Activated T-helper 17 cell treated with anti-CD3 and anti-CD28 coated beads, Interleukin-2, amount 50 U/mL, for 72 hours (primary cell): ENCODE measurements around the gene NABP1. TPM values are rescaled to one million over a fixed set of nuclear protein-coding genes. Genes with fewer than 3 reads are reported as not detected.
A peak's percentile ranks its signal among the peaks of the same experiment; 100 is the strongest.

Source experiments
- ATAC-seq: fragments of 150-1000 bp; cut with Tn5 transposase; replicated peaks from 2 replicates; pipeline ENCODE4 v1.10.0; 2021; ENCODE audit warnings: mild to moderate bottlenecking, moderate library complexity
- H3K27ac Mint-ChIP-seq: one replicate; pipeline ENCODE4 v1.8.0; 2022; ENCODE audit warnings: mixed read lengths
- H3K27me3 Mint-ChIP-seq: one replicate; pipeline ENCODE4 v1.8.0; 2022; ENCODE audit warnings: mixed read lengths
- H3K36me3 Mint-ChIP-seq: one replicate; pipeline ENCODE4 v1.8.0; 2022; ENCODE audit warnings: low read depth, mild to moderate bottlenecking, mixed read lengths
- H3K4me1 Mint-ChIP-seq: one replicate; pipeline ENCODE4 v1.8.0; 2022; ENCODE audit warnings: mixed read lengths
- H3K4me3 Mint-ChIP-seq: one replicate; pipeline ENCODE4 v1.8.0; 2022; ENCODE audit warnings: mild to moderate bottlenecking, mixed read lengths
- H3K9me3 Mint-ChIP-seq: one replicate; pipeline ENCODE4 v1.8.0; 2022; ENCODE audit warnings: mixed read lengths
- total RNA-seq, 2 donors: library from RNA; stranded (reverse); gene quantifications; one replicate each; pipeline ENCODE4 v1.2.3, GENCODE V29; 2022

Gene NABP1
- total RNA-seq, 2 donors from 2014 or later: 81.6 to 98.4 TPM

DNA sequence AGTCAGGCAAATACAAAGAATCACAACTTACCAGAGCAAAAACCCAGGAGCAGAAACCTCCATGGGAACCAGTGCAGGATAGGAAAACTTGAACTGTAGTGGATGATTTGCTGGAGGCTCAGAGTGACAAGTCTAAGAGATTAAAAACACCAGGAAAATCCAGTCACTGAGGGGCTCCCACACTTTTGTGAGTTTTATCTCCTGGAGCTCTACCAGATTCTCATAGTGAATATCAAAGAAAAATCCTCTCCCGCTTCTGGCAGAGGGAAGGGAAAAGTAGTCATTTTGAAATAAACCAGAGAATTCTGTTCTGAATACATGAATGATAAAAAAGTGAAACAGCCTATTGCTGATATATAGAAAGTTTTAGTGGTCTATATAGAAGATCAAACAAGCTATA is 23.1 kb downstream of the NABP1 start:
- Mint-ChIP-seq H3K27me3 (no peaks in the 10 kb centered on the region), H3K36me3 (peaks cover 50% of the 10 kb centered on the region), H3K9me3 (no peaks in the 10 kb centered on the region), H3K27ac (no peak overlapping the region), H3K4me1 (no peaks in the 10 kb centered on the region), H3K4me3 (no peak overlapping the region)
- ATAC-seq: no peak

DNA sequence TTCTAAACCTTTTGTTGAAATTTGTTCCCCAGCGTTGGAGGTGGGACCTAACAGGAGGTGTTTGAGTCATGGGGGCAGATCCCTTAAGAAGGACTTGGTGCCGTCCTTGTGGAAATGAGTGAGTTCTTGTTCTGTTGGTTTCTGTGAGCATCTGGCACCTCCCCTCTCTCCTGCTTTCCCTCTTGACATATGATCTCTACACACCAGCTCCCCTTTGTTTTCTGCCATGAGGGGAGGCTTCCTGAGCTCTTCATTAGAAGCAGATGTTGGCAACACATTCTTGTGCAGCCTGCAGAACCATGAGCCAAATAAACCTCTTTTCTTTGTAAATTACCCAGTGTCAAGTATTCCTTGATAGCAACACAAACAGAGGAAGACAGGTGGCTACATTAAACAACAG is 23.8 kb downstream of the NABP1 start:
- H3K27ac Mint-ChIP-seq: no peak overlapping the region
- H3K4me3 Mint-ChIP-seq: no peak overlapping the region
- H3K9me3 Mint-ChIP-seq: no peaks in the 10 kb centered on the region
- ATAC-seq: no peak
- peaks cover 52% of the 10 kb centered on the region for H3K36me3 Mint-ChIP-seq
- H3K4me1 Mint-ChIP-seq: no peaks in the 10 kb centered on the region
- H3K27me3 Mint-ChIP-seq: no peaks in the 10 kb centered on the region

DNA sequence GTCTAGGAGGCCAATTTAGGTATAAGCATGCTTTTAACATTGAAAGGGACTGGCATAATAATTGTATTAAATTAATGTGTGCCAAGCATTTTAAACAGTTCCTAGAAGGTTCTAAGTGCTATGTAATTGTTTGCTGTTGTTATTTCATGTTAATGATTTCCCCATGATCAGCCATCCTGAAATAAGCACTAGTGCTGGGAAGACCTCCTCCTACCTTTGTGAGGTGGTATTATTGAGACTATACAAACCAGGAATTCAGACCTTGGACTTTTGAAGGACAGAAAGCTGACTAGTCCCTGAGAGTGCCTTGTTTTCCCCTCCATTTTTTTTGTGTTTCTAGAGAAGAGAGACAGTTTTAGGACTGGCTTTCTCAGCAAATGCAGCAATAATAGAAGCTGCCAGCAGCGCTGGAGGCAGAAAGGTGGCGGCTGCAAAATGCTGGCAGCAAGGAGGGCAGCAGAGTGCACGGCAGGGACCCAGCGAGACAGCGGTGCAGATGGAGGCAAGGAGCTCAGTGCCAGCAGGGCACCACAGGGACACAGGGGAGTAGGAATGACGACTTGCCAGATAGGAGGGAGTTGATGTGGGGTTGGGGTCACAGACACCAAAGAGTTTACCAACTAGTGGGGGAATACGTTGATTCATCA is 25.3 kb downstream of the NABP1 start:
- H3K4me3 Mint-ChIP-seq: no peak overlapping the region
- H3K4me1 Mint-ChIP-seq: no peaks in the 10 kb centered on the region
- H3K27me3 Mint-ChIP-seq: no peaks in the 10 kb centered on the region
- no peak for ATAC-seq
- H3K36me3 Mint-ChIP-seq: peaks cover 42% of the 10 kb centered on the region
- no peaks in the 10 kb centered on the region for H3K9me3 Mint-ChIP-seq
- no peak overlapping the region for H3K27ac Mint-ChIP-seq

DNA sequence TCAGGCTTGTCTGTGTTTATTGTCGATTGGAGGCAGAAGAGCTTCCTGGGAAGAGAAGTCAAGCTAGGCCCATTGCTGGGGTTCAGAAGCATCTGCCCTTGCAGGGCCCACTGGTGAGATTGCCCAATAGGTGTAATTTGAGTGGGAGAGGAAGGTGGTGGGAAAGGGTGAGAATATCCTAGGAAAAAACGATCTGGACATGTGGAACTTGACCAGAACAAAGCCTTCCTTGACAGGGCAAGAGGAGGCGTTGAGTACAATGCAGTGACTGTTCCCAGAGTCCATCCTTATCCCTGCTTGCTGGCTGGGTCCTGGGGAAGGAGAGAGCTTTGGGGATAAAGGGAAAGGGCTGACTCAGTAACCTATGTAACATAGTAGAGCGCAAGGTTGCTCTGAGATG is 27.1 kb downstream of the NABP1 start:
- Mint-ChIP-seq H3K9me3 (no peaks in the 10 kb centered on the region), H3K27me3 (no peaks in the 10 kb centered on the region)

DNA sequence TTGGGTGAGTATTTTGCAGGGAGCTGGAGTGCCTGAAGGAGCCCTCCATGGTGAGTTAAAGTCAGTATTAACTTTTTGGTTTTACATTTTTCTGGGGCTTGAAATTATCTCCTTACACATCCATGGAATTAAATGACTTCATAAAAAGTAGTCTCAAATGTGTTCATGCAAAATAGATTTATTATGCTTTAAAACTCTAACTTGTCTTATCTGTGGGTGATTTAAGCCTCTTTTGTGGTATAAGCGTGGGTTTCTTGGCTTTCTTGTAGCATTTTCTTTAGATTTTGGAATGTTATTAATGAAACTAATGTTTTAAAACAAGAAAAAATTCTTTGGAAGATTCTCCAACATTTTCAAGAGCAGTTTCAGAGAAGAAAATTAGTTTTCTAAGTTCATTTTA is 27.8 kb downstream of the NABP1 start:
- Mint-ChIP-seq H3K4me3 (no peak overlapping the region), H3K27me3 (no peaks in the 10 kb centered on the region), H3K27ac (no peak overlapping the region), H3K9me3 (no peaks in the 10 kb centered on the region), H3K36me3 (peaks cover 52% of the 10 kb centered on the region), H3K4me1 (no peaks in the 10 kb centered on the region)
- ATAC-seq: no peak

More for the DNA sequence above, 27.1 kb downstream of the NABP1 start:
- Mint-ChIP-seq H3K36me3 (peaks cover 57% of the 10 kb centered on the region), H3K4me1 (no peaks in the 10 kb centered on the region), H3K27ac (no peak overlapping the region), H3K4me3 (no peak overlapping the region)
- ATAC-seq: no peak

DNA sequence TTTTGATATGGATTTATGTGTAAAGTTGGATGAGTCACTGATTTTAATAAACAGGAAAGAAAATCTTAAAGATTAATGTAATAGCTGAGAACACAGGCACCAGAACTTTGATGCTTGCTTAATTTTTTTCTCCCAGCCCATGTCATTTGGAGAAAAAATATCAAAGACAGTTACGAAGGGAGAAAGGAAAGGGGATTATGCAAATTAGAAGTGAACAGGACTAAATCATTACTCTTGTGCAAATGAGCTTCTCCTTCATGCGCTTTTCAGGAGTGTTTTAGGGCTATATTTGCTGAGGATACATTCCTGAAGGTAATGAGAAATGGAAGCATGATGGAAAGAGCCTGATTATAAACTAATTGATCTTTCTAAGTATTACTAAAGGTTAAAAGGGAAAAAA is 28.9 kb downstream of the NABP1 start:
- Mint-ChIP-seq H3K4me1 (no peaks in the 10 kb centered on the region), H3K27me3 (no peaks in the 10 kb centered on the region), H3K36me3 (peaks cover 44% of the 10 kb centered on the region), H3K9me3 (no peaks in the 10 kb centered on the region), H3K4me3 (no peak overlapping the region), H3K27ac (no peak overlapping the region)
- no peak for ATAC-seq

DNA sequence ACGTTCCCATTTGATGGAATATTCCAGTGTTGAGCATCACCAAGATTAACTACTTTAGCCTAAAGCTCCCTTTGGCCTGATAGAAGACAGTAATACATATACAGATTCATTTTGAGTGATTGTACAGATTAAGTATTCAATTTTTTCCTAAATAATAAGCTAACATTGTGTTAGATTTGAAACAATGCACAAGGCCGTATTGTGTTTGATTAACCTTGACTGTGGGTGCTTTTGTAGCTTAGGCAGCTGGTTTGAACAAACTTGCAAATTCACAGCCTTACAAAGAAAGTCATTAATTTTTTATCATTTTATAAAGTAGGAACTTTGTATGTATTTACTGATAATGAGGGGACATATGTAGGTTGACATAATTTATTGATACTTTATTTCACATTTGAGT is 29.6 kb downstream of the NABP1 start:
- H3K27ac Mint-ChIP-seq: no peak overlapping the region

DNA sequence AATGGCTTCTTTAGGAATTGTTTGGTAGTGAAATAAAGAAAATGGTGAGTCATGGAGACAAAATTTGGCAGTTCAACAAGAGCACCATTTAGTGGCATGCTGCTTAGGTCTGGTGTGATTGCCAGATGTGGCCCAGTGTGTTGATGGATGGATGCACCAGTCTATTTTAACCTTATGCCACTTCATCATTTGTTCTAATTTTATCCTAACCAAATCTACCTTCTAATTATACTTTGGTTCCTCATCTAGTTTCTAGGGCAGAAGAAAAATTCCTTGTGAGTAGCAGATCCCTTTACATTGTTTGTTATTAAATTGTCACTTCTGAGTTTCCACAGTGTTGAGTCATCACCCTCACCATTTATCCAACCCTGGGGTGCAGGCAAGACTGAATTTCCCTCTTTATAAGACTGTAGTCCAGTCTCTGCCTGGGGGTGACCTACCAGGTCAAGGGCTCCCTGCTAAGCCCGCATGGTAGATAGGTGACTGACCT is 32.5 kb downstream of the NABP1 start:
- Mint-ChIP-seq H3K9me3 (no peaks in the 10 kb centered on the region), H3K27ac (no peak overlapping the region), H3K36me3 (peaks cover 27% of the 10 kb centered on the region), H3K4me1 (no peaks in the 10 kb centered on the region), H3K4me3 (no peak overlapping the region), H3K27me3 (no peaks in the 10 kb centered on the region)
- ATAC-seq: no peak

More for the DNA sequence above, 29.6 kb downstream of the NABP1 start:
- Mint-ChIP-seq H3K9me3 (no peaks in the 10 kb centered on the region), H3K27me3 (no peaks in the 10 kb centered on the region), H3K4me3 (no peak overlapping the region), H3K4me1 (no peaks in the 10 kb centered on the region), H3K36me3 (peaks cover 36% of the 10 kb centered on the region)
- ATAC-seq: no peak

DNA sequence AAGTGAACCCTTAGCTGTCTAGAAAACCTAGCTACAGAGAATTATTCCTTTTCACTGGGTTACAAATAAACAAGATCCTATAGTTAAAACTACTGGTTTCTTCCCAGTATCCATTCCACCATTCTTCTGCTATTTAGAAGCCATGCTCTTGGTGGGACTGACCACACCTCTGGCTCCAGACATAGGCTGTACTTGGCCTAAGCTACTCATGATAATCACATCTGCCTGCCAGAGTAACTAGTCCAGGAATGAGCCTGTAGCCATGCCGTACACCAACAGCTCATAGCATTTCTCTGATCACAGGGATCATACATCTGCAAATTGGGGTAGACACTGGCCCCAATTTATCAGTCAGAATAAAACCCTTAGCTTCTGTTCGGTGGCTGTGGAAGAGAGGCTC is 33.7 kb downstream of the NABP1 start:
- ATAC-seq: no peak
- H3K27me3 Mint-ChIP-seq: no peaks in the 10 kb centered on the region
- no peak overlapping the region for H3K4me3 Mint-ChIP-seq

DNA sequence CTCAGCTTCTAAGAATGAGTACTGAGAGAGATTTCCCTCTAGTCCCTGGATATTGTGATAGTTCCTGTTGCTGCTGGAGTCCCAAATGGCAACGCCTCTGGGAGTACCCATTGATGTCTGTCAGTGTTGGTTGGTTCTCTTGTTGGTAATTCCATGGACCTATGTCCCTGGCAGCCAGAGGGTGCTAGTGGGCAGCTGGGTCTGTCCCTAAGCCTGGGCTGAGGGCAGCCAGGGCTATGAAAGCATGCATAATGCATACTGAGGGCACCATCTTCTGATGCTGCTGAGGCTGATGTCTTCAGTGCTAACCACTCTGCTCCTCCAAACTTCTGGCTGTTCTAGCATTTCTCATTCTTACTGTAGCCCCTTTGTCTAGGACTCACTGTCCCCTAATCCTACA is 35.9 kb downstream of the NABP1 start:
- H3K27me3 Mint-ChIP-seq: no peaks in the 10 kb centered on the region
- H3K36me3 Mint-ChIP-seq: peaks cover 11% of the 10 kb centered on the region
- H3K4me3 Mint-ChIP-seq: no peak overlapping the region
- peak; percentile 54 for ATAC-seq
- no peaks in the 10 kb centered on the region for H3K4me1 Mint-ChIP-seq
- no peaks in the 10 kb centered on the region for H3K9me3 Mint-ChIP-seq
- H3K27ac Mint-ChIP-seq: no peak overlapping the region

More for the DNA sequence above, 33.7 kb downstream of the NABP1 start:
- H3K9me3 Mint-ChIP-seq: no peaks in the 10 kb centered on the region
- H3K27ac Mint-ChIP-seq: no peak overlapping the region
- peaks cover 17% of the 10 kb centered on the region for H3K36me3 Mint-ChIP-seq
- no peaks in the 10 kb centered on the region for H3K4me1 Mint-ChIP-seq

DNA sequence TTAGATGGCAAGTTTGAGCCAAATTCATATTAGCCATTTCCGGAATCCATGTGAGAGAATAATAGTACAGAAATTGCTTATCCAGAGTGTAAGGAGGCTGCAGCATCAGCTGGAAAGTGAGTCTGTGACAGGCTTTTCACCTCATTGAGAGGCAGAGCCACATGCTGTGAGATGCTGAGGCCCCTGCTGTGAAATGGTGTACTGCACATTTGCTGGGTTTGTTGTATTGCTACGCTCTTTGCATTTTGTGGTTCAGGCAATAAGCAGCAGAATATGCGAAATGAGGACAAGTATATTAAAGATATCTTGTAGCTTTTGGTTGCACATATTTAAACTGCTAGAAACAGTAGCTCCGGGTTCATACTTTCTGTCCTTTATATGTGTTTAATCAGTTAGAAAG is 37.0 kb downstream of the NABP1 start:
- no peak for ATAC-seq
- Mint-ChIP-seq H3K4me3 (no peak overlapping the region), H3K36me3 (peaks cover 2% of the 10 kb centered on the region), H3K27me3 (no peaks in the 10 kb centered on the region), H3K9me3 (no peaks in the 10 kb centered on the region), H3K4me1 (no peaks in the 10 kb centered on the region), H3K27ac (no peak overlapping the region)

DNA sequence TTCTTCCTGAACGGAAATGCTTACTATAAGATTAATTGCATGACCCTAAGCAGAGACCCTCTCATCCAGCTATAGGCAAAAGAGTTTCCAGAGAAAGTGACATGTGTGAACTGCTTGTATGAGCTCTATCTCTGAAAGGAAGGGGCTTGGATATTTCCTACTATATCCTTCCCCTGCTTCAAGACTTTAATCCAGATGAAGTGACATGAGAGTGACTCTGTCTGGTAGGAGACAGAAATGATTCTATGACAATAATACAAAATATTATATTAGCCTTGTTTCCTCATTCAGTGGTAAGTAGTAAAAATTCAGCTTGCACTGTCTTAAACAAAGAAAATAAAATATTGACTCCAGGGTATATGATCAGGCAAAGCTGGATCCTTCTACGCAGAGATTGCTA is 37.5 kb downstream of the NABP1 start:
- no peak for ATAC-seq
- Mint-ChIP-seq H3K4me1 (no peaks in the 10 kb centered on the region), H3K4me3 (no peak overlapping the region), H3K27me3 (no peaks in the 10 kb centered on the region), H3K36me3 (no peaks in the 10 kb centered on the region), H3K9me3 (no peaks in the 10 kb centered on the region), H3K27ac (no peak overlapping the region)

DNA sequence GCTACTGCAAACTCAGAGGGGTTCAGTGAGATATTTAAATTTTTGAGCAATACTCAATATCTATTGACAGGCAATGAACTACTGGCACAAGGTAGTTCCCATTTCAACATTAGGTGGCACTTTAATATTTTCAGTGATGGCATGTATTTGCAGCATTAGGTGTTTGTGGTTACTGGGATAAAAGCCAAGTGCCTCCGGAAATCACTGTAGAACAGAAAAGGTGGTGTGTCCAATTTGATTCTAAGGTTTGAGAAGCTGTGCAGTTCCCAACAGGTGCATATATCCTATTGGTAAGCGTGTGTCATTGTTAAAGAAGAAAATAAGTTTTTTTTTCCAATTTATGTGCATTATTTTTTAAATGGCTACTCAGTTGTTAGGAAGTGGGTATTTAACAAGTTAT is 41.3 kb downstream of the NABP1 start:
- Mint-ChIP-seq H3K27me3 (no peaks in the 10 kb centered on the region), H3K27ac (no peak overlapping the region), H3K4me3 (no peak overlapping the region), H3K9me3 (no peaks in the 10 kb centered on the region), H3K4me1 (no peaks in the 10 kb centered on the region), H3K36me3 (no peaks in the 10 kb centered on the region)
- ATAC-seq: no peak

DNA sequence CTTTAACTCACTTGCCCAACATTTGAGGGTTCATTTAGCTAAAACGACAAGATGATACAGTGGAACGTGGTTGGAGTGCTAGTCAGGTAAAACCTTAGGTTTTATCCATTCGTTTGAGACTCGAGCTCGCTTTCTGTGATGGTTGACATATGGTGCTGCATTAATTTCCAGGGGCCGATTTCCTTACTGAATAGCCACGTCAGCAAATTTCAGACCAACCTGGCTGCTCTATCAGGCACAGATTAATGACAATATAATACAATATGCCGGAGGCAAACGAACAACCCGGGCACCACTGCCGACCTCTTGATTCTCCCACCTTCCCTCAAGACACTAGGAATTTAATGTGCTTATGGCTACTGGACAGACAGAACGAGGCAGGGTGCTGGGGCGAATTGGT is 42.0 kb downstream of the NABP1 start:
- H3K4me1 Mint-ChIP-seq: no peaks in the 10 kb centered on the region
- ATAC-seq: no peak
- H3K27me3 Mint-ChIP-seq: no peaks in the 10 kb centered on the region
- H3K27ac Mint-ChIP-seq: no peak overlapping the region
- no peak overlapping the region for H3K4me3 Mint-ChIP-seq
- H3K36me3 Mint-ChIP-seq: no peaks in the 10 kb centered on the region
- H3K9me3 Mint-ChIP-seq: no peaks in the 10 kb centered on the region

DNA sequence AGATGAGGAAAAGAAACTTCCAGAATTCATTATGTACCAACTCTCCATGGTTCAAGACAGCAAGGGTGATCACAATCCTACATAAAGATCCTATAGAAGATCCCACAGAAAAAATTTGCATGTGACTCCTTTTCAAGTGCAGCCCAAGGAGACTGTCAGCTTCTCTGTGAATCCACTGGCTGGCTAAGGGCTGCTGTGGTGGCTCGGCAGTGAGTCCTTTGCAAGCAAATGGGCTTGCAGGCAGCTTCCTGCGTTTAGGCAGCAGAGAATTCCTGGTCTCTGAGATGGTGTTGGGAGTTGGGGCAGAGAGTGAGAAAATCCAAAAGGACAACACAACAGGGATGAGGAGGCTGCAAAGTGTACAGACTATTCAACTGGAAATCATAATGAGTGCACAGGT is 43.4 kb downstream of the NABP1 start:
- no peak overlapping the region for H3K27ac Mint-ChIP-seq
- no peaks in the 10 kb centered on the region for H3K9me3 Mint-ChIP-seq
- H3K27me3 Mint-ChIP-seq: no peaks in the 10 kb centered on the region
- H3K4me3 Mint-ChIP-seq: no peak overlapping the region
- no peak for ATAC-seq
- no peaks in the 10 kb centered on the region for H3K36me3 Mint-ChIP-seq
- H3K4me1 Mint-ChIP-seq: no peaks in the 10 kb centered on the region

DNA sequence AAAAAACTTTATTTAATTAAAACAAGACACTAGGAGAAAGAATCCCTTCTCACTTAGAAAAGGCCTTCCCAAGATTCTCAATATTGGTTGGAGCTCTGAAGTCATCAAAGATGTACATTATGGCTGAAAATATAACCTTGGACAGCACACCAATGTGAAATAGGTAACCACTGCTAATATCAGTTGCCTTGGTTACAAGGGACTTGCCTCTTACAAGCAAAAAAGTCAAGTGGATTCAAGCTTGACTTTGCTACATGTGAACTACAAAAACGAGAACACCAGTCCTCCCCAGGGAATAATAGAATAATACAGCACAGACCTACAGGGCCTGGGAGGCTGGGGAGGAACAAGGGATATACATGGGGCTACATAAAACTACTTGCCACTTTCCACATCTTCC is 46.1 kb downstream of the NABP1 start:
- Mint-ChIP-seq H3K36me3 (no peaks in the 10 kb centered on the region), H3K4me1 (no peaks in the 10 kb centered on the region)

More for the DNA sequence above, 46.1 kb downstream of the NABP1 start:
- no peaks in the 10 kb centered on the region for H3K27me3 Mint-ChIP-seq
- ATAC-seq: no peak
- H3K9me3 Mint-ChIP-seq: no peaks in the 10 kb centered on the region
- no peak overlapping the region for H3K27ac Mint-ChIP-seq
- H3K4me3 Mint-ChIP-seq: no peak overlapping the region
